ENCODE measurements around the gene DGKI. TPM values are rescaled to one million over a fixed set of nuclear protein-coding genes. Genes with fewer than 3 reads are reported as not detected.
"Not testable (repeated sequence)": the region's sequence is repeated elsewhere in the genome, so short reads cannot be mapped to it uniquely, and the experiment has no call there.

The DGKI gene
- total RNA-seq, 1 donor from 2014 or later = 2.2 TPM

DNA sequence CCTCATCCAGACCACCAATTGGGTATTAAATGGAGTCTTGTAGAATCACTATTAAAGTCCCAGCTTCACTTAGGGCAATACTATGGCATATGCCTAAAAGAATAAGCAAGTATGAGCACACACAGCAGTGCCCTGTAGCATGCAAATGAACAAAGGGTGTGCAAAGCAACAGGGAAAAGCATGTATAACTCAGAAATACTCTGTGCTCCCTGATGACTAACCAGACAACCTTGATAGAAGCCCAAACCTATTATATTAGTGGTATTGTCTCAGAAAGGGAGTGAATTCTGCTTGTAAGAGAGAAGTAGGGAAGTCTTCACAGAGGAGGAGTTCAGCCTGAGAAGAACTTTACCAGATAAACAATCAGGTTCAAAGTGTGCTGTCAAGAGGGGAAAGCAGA lies 131.2 kb downstream of the DGKI start:
- TF ChIP-seq, protein P1, sequence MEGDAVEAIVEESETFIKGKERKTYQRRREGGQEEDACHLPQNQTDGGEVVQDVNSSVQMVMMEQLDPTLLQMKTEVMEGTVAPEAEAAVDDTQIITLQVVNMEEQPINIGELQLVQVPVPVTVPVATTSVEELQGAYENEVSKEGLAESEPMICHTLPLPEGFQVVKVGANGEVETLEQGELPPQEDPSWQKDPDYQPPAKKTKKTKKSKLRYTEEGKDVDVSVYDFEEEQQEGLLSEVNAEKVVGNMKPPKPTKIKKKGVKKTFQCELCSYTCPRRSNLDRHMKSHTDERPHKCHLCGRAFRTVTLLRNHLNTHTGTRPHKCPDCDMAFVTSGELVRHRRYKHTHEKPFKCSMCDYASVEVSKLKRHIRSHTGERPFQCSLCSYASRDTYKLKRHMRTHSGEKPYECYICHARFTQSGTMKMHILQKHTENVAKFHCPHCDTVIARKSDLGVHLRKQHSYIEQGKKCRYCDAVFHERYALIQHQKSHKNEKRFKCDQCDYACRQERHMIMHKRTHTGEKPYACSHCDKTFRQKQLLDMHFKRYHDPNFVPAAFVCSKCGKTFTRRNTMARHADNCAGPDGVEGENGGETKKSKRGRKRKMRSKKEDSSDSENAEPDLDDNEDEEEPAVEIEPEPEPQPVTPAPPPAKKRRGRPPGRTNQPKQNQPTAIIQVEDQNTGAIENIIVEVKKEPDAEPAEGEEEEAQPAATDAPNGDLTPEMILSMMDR (conservative IDR thresholded peaks at IDR 0.05) = no peak
- Mint-ChIP-seq H3K4me1 (peaks cover 26% of the 10 kb centered on the region), H3K9me3 (no peaks in the 10 kb centered on the region), H3K36me3 (ENCODE audit: low read depth) (no peaks in the 10 kb centered on the region), H3K4me3 (no peak overlapping the region), H3K27me3 (ENCODE audit: low read depth) (no peaks in the 10 kb centered on the region), H3K27ac (ENCODE audit: unreplicated experiment) (no peak overlapping the region)
- no peak for DNase-seq (ENCODE audit: low read depth, low spot score)

DNA sequence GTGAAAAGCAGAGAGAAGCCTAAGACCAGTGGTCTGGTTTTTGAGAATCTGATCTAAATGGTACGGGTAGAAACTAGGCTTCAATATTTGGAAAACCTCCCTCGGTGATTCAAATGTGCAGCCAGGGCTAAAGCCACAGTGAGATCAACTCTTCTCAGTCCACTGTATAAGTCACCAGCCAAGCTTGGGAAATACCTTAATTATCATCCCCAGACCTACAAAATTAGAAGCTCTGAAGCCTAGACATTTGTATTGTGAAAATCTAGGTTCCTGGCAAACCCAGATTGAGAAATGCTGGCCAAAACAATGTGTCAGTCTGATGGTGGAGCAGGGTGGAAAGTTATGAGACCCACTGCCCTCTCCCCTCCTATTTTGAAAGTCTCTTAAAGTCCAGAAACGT lies 131.7 kb downstream of the DGKI start:
- Mint-ChIP-seq H3K4me3 (no peak overlapping the region), H3K27me3 (ENCODE audit: low read depth) (no peaks in the 10 kb centered on the region), H3K36me3 (ENCODE audit: low read depth) (no peaks in the 10 kb centered on the region), H3K4me1 (peaks cover 26% of the 10 kb centered on the region), H3K27ac (ENCODE audit: unreplicated experiment) (no peak overlapping the region), H3K9me3 (no peaks in the 10 kb centered on the region)
- TF ChIP-seq, protein P1 (conservative IDR thresholded peaks at IDR 0.05) = no peak
- DNase-seq (ENCODE audit: low read depth, low spot score) = no peak

DNA sequence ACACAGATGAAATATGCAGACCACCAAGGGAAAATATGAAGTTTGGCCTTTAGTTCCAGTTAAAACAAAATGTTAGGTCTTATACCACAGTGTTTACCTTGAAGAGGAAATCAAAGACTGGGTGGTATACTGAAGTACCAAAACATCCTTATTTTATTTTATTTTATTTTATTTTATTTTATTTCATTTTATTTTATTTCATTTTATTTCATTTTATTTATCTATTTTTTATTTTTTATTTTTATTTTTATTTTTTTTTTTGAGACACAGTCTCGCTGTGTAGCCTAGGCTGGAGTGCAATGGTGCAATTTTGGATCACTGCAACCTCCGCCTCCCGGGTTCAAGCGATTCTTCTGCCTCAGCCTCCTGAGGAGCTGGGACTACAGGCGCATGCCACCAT lies 140.4 kb downstream of the DGKI start:
- H3K4me3 Mint-ChIP-seq; H3K27me3 Mint-ChIP-seq (ENCODE audit: low read depth); H3K4me1 Mint-ChIP-seq; H3K27ac Mint-ChIP-seq (ENCODE audit: unreplicated experiment); H3K36me3 Mint-ChIP-seq (ENCODE audit: low read depth); DNase-seq (ENCODE audit: low read depth, low spot score): not testable (repeated sequence)
- H3K9me3 Mint-ChIP-seq = peaks cover 15% of the 10 kb centered on the region

DNA sequence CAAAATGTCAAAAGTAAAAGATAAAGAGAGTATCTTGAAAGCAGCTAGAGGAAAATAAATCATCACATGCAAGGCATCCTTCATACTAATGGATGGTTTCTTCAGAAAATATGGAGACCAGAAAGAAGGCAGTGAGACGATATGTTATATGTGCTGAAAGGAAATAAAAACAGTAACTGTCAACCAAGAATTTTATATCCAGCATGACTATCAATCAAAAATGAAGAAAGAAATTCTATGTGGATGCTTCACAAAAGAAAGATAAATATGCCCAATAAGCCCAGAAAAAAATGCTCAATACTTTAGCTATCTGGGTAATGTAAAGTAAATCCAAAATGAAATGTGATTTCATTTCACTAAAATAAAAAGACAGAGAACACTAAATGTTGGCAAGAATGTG lies 142.1 kb downstream of the DGKI start:
- TF ChIP-seq, protein P1 (conservative IDR thresholded peaks at IDR 0.05) = no peak

DNA sequence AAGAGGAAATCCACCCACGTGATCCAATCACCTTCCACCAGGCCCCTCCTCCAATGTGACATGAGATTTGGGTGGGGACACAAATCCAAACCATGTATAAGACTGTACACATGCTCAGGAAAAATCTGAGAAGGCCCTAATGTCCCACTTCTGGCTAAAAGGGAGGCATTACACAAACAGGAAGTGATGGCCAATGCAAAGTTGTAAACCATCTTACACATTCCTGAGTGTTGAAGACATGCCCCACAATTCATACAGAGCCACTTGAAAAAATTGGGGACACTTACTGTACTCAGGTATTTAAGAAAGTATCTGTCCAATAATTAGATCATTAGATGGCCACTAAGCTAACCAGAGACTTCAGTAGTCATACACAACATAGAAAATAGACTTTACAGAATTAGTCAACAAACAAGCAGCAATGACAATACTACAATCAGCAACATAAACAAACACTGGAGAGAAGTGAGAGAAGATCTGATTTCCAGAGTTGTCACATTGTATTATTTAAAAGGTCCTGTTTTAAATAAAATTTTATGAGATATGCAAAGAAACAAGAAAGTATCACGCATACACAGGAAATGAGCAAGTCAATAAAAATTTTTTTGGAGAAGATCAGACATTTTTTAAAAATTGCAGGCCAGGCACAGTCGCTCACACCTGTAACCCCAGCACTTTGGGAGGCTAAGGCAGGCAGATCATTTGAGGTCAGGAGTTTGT lies 143.3 kb downstream of the DGKI start:
- Mint-ChIP-seq H3K4me3 (no peak overlapping the region), H3K27me3 (ENCODE audit: low read depth) (no peaks in the 10 kb centered on the region), H3K4me1 (no peaks in the 10 kb centered on the region), H3K36me3 (ENCODE audit: low read depth) (peaks cover 4% of the 10 kb centered on the region), H3K27ac (ENCODE audit: unreplicated experiment) (no peak overlapping the region), H3K9me3 (peaks cover 15% of the 10 kb centered on the region)
- no peak for DNase-seq (ENCODE audit: low read depth, low spot score)
- TF ChIP-seq, protein P1 (conservative IDR thresholded peaks at IDR 0.05) = no peak

More for the DNA sequence above, 142.1 kb downstream of the DGKI start:
- H3K4me3 Mint-ChIP-seq = no peak overlapping the region
- DNase-seq (ENCODE audit: low read depth, low spot score) = no peak
- H3K4me1 Mint-ChIP-seq = no peaks in the 10 kb centered on the region
- peaks cover 15% of the 10 kb centered on the region for H3K9me3 Mint-ChIP-seq
- peaks cover 4% of the 10 kb centered on the region for H3K36me3 Mint-ChIP-seq (ENCODE audit: low read depth)
- H3K27me3 Mint-ChIP-seq (ENCODE audit: low read depth) = no peaks in the 10 kb centered on the region
- no peak overlapping the region for H3K27ac Mint-ChIP-seq (ENCODE audit: unreplicated experiment)

DNA sequence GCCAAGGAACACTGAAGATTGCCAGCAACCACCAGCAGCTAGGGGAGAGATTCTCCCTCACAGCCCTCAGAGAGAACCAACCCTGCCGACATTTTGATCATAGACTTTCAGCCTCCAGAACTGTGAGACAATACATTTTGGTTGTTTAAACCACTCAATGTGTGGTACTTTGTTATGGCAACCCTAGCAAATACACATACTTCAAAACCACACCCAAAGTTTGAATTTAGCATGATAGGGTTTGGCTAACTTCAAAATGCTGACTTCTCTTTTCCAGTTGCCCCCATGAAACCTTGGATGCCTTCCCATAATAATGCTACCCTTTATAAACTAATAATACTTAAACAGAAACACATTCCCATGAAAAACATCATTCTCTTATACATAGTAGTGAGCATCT lies 149.8 kb downstream of the DGKI start:
- Mint-ChIP-seq H3K9me3 (no peaks in the 10 kb centered on the region), H3K27me3 (ENCODE audit: low read depth) (no peaks in the 10 kb centered on the region), H3K4me3 (no peak overlapping the region), H3K27ac (ENCODE audit: unreplicated experiment) (no peak overlapping the region), H3K4me1 (peaks cover 13% of the 10 kb centered on the region), H3K36me3 (ENCODE audit: low read depth) (no peaks in the 10 kb centered on the region)
- no peak for DNase-seq (ENCODE audit: low read depth, low spot score)
- TF ChIP-seq, protein P1 (conservative IDR thresholded peaks at IDR 0.05) = no peak

All from neural crest cell (in vitro differentiated cells).